Measurements from ENCODE around the gene NSFL1C. TPM values are rescaled to one million over a fixed set of nuclear protein-coding genes. Genes with fewer than 3 reads are reported as not detected.

Gene NSFL1C
- total RNA-seq, 4 donors from 2014 or later = 14.7 to 51.2 (median 48.8) TPM

DNA sequence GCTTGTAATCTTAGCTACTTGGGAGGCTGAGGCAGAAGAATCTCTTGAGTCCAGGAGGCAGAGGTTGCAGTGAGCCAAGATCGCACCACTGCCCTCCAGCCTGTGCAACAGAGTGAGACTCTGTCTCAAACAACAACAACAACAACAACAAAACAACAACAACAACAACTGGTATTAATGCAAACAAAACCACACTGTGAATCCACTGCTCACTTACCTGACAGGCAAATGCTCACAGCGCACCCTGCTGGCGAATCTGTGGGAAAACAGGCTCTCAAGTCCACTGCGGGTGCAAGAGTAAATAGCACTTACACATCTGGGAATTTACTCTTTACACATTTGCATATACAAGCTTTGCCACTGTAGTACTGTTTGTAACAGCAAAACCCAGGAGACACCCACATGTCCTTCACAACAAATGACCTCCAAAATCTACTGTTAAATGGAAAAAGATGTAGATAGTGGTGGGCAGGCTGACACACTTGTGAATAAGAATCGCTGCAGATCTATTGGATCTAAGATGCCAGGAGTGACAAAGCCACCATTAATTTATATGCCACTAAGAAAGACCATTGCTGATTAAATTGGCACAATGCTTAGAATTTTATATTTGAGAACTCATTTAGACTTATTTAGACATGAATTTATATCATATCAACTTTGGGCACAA is 29.3 kb downstream of the NSFL1C start:
- intact Hi-C loops (cut with DNase I; ENCODE audit: low total_unique reads) = loop anchor here (1.0 kb wide), 1 partner anchor 124 kb away; no protein-coding TSS in a partner anchor
- WGBS, 2 donors (ENCODE audit: low coverage in 1 of 2) = 31 to 100% methylated on average over 1 to 5 of the region's 5 CpGs
- in situ Hi-C loops (cut with MboI; ENCODE audit: low pct_ligation_motif_present in 1 of 4, low pct_unique_long_range_greater_than_20kb in 1 of 4, low sequenced_read_pairs in 3 of 4) = loop anchor here in 2 of 4 donors (10.0 kb wide), 1 partner anchor 123 kb away; no protein-coding TSS in a partner anchor

DNA sequence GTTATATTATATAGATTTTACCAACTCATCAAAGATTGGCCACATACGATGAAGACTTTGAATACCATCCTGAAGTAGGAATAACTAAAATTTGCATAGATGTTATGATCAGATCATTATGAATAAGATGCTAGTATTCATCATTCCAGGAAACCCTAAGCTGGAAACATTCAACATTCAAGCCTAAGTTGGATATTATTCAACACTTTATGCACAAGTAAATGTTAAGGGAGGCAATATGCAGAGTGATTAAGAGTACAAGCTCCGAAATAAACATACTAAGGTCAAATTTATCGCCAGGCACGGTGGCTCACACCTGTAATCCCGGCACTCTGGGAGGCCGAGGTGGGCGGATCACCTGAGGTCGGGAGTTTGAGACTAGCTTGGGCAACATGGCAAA is 30.4 kb downstream of the NSFL1C start:
- 78 to 80% methylated on average over 1 to 8 of the region's 8 CpGs for WGBS, 2 donors (ENCODE audit: low coverage in 1 of 2)
- Histone ChIP-seq H3K27me3 (no peaks in the 10 kb centered on the region), H3K27ac (no peak overlapping the region), H3K36me3 (no peaks in the 10 kb centered on the region), H3K9me3 (no peaks in the 10 kb centered on the region), H3K4me1 (peaks cover 0 to 11% (median 0%) of the 10 kb centered on the region in 4 donors), H3K4me3 (no peak overlapping the region)
- no peak for DNase-seq
- intact Hi-C loops (cut with DNase I; ENCODE audit: low total_unique reads) = no loop called here
- TF ChIP-seq POLR2A (IDR thresholded peaks at IDR 0.05) (no peak), POLR2AphosphoS5 (IDR thresholded peaks at IDR 0.05) (no peak), EP300 (IDR thresholded peaks at IDR 0.05; ENCODE audit: low read depth) (no peak)
- TF ChIP-seq, protein P1, sequence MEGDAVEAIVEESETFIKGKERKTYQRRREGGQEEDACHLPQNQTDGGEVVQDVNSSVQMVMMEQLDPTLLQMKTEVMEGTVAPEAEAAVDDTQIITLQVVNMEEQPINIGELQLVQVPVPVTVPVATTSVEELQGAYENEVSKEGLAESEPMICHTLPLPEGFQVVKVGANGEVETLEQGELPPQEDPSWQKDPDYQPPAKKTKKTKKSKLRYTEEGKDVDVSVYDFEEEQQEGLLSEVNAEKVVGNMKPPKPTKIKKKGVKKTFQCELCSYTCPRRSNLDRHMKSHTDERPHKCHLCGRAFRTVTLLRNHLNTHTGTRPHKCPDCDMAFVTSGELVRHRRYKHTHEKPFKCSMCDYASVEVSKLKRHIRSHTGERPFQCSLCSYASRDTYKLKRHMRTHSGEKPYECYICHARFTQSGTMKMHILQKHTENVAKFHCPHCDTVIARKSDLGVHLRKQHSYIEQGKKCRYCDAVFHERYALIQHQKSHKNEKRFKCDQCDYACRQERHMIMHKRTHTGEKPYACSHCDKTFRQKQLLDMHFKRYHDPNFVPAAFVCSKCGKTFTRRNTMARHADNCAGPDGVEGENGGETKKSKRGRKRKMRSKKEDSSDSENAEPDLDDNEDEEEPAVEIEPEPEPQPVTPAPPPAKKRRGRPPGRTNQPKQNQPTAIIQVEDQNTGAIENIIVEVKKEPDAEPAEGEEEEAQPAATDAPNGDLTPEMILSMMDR (IDR thresholded peaks at IDR 0.05) = no peak
- in situ Hi-C loops (cut with MboI; ENCODE audit: low pct_ligation_motif_present in 1 of 4, low pct_unique_long_range_greater_than_20kb in 1 of 4, low sequenced_read_pairs in 3 of 4) = loop anchor here in 2 of 4 donors (10.0 kb wide), 1 partner anchor 121 kb away; no protein-coding TSS in a partner anchor

More for the DNA sequence above, 29.3 kb downstream of the NSFL1C start:
- Histone ChIP-seq H3K27me3 (no peaks in the 10 kb centered on the region), H3K27ac (no peak overlapping the region), H3K9me3 (no peaks in the 10 kb centered on the region), H3K4me1 (peaks cover 0 to 11% (median 0%) of the 10 kb centered on the region in 4 donors), H3K36me3 (peaks cover 0 to 5% (median 0%) of the 10 kb centered on the region in 4 donors), H3K4me3 (no peak overlapping the region)
- peak; percentile 80 for DNase-seq
- TF ChIP-seq EP300 (IDR thresholded peaks at IDR 0.05; ENCODE audit: low read depth) = no peak
- TF ChIP-seq, protein P1 (IDR thresholded peaks at IDR 0.05) = peak; percentile 79 to 89 (median 86)

DNA sequence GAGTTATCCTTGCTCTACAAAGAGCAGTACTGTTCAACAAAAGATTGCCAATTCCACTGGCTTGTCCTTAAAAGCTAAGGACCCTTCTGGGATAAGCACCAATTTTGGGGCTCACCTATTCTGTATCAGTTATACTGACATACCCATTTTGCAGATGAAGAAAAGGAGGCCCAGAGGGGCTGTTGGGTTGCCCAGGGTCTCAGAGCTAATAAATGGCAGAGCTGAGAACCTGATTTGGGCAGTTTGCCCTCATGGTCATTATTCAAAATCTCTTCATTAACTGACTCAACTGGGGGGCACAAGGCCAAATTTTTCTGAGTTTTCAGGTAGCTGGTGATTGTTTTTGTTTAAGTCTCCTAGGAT is 31.3 kb downstream of the NSFL1C start:
- in situ Hi-C loops (cut with MboI; ENCODE audit: low pct_ligation_motif_present in 1 of 4, low pct_unique_long_range_greater_than_20kb in 1 of 4, low sequenced_read_pairs in 3 of 4) = loop anchor here in 2 of 4 donors (10.0 kb wide), 1 partner anchor 121 kb away; no protein-coding TSS in a partner anchor
- Histone ChIP-seq H3K27ac (no peak overlapping the region), H3K36me3 (no peaks in the 10 kb centered on the region), H3K4me3 (no peak overlapping the region), H3K27me3 (no peaks in the 10 kb centered on the region), H3K9me3 (no peaks in the 10 kb centered on the region), H3K4me1 (peaks cover 0 to 11% (median 0%) of the 10 kb centered on the region in 4 donors)
- no peak for DNase-seq
- intact Hi-C loops (cut with DNase I; ENCODE audit: low total_unique reads) = no loop called here
- no peak for TF ChIP-seq EP300 (IDR thresholded peaks at IDR 0.05; ENCODE audit: low read depth)
- no peak for TF ChIP-seq POLR2A (IDR thresholded peaks at IDR 0.05)
- TF ChIP-seq, protein P1 (IDR thresholded peaks at IDR 0.05) = no peak
- no peak for TF ChIP-seq POLR2AphosphoS5 (IDR thresholded peaks at IDR 0.05)

DNA sequence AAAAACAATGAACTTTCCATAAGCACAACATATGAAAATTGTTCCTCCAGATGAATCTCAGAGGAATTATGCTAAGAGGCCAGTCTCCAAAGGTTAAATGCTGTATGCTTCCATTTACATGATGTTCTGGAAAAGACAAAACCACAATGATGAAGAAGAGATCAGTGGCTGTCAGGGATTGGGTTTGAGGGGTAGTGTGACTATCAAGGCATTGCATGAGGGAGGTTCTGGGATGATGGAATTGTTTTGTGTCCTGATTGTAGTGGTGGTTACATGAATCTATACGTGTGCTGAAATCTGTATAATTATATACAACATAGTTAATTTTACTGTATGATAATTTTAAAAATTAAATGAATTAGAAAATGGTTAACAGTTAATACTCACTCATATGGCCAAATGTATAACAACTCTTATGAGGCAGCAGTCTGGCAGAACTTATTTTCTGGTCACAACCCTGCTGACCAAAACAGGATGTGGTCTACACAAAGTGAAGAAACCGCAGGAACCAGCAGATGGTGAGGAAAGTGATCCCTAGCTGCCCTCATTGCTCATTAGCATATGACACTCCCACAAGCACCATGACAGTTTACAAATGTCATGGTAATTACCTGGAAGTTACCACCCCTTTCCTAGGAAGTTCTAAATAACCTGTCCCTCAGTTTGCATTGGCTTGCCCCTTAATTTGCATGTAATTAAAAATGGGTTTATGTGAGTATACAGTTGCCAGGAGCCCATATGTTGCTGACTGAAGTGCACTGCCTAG is 31.9 kb downstream of the NSFL1C start:
- Histone ChIP-seq H3K4me3 (no peak overlapping the region), H3K9me3 (no peaks in the 10 kb centered on the region), H3K4me1 (peaks cover 0 to 11% (median 0%) of the 10 kb centered on the region in 4 donors), H3K36me3 (no peaks in the 10 kb centered on the region), H3K27ac (no peak overlapping the region), H3K27me3 (no peaks in the 10 kb centered on the region)
- WGBS, 2 donors (ENCODE audit: low coverage in 1 of 2) = 43 to 65% methylated on average over 2 of the region's 2 CpGs
- TF ChIP-seq POLR2AphosphoS5 (IDR thresholded peaks at IDR 0.05) (no peak), EP300 (IDR thresholded peaks at IDR 0.05; ENCODE audit: low read depth) (no peak), POLR2A (IDR thresholded peaks at IDR 0.05) (no peak)
- TF ChIP-seq, protein P1 (IDR thresholded peaks at IDR 0.05) = no peak
- DNase-seq = peak; percentile 51
- intact Hi-C loops (cut with DNase I; ENCODE audit: low total_unique reads) = no loop called here
- in situ Hi-C loops (cut with MboI; ENCODE audit: low pct_ligation_motif_present in 1 of 4, low pct_unique_long_range_greater_than_20kb in 1 of 4, low sequenced_read_pairs in 3 of 4) = loop anchor here in 3 of 4 donors (5.0 to 10.0 kb wide), 2 partner anchors 117 to 120 kb away; no protein-coding TSS in a partner anchor
